Suprapubic skin (tissue), 4 donors: Measurements from ENCODE around the gene GHRH. TPM values are rescaled to one million over a fixed set of nuclear protein-coding genes. Genes with fewer than 3 reads are reported as not detected.

Source experiments
- DNase-seq, 2 donors: peaks; one replicate each; pipeline ENCODE4 v3.0.0-alpha.2; 2019; ENCODE audit warnings: low spot score in 2 of 2
- H3K27ac ChIP-seq: fragments of 200-600 bp; sonication (generic); one replicate; pipeline ENCODE4 v1.5.1; 2019
- H3K27me3 ChIP-seq: fragments of 200-600 bp; sonication (generic); one replicate; pipeline ENCODE4 v1.5.1; 2019
- H3K36me3 ChIP-seq: fragments of 200-600 bp; sonication (generic); one replicate; pipeline ENCODE4 v1.5.1; 2019
- H3K4me1 ChIP-seq: fragments of 200-600 bp; sonication (generic); one replicate; pipeline ENCODE4 v1.5.1; 2019
- H3K4me3 ChIP-seq: fragments of 200-600 bp; sonication (generic); one replicate; pipeline ENCODE4 v1.5.1; 2019; ENCODE audit warnings: mild to moderate bottlenecking
- H3K9me3 ChIP-seq: fragments of 200-600 bp; sonication (generic); one replicate; pipeline ENCODE4 v1.5.1; 2019
- EP300 ChIP-seq: sonication (generic); formaldehyde crosslinking; IDR thresholded peaks from one replicate; pipeline ENCODE4 v1.6.1; 2017; ENCODE audit warnings: antibody characterized with exemption
- POLR2A ChIP-seq, 2 donors: fragments of 450-650 bp; IDR thresholded peaks; one replicate each; pipeline ENCODE4 v1.6.1; 2017; ENCODE audit warnings: antibody characterized with exemption in 2 of 2, mild to moderate bottlenecking in 2 of 2, moderate library complexity in 2 of 2
- POLR2AphosphoS5 ChIP-seq, 3 donors: sonication (generic); formaldehyde crosslinking; IDR thresholded peaks; one replicate each; pipeline ENCODE4 v1.6.1; 2017; ENCODE audit warnings: antibody characterized with exemption in 3 of 3
- WGBS: methylation state at CpG from one replicate; pipeline ENCODE4 v1.1.5; 2018; 5-methylcytosine and 5-hydroxymethylcytosine counted together
- total RNA-seq, 4 donors: library from RNA; depleted of rRNA; stranded (reverse); fragments of >200 nt; gene quantifications; one replicate each; pipeline ENCODE4 v1.1.0, GENCODE V29; 2016
- TF ChIP-seq, protein P1 (sequence below), 2 donors: fragments of 200-600 bp in 1 of 2; fragments of 450-650 bp in 1 of 2; sonication (generic) in 1 of 2; IDR thresholded peaks; one replicate each; pipeline ENCODE4 v1.5.1; 2016 to 2019; ENCODE audit warnings: antibody characterized with exemption in 2 of 2, mild to moderate bottlenecking in 1 of 2, moderate library complexity in 1 of 2

Gene GHRH
- total RNA-seq, 4 donors from 2014 or later = not detected

DNA sequence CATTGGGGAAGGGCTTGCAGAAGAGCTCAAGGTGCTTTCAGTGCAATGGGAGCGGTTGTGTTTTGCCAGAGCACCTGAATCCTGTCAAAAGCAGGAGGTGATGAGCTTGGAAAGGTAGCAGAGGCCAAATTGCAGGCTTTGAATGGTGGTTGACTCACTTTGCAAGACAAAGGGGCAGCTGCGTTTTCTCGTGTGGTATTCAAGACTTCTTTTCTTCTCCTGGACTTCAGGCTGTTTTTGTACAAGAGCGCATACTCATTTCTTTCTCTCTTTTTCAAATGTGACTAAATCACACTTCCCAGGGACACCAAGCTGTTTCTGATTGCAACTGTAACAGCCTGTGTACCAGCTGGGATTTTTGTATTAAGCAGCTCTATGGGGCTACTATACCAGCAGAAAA is 32.3 kb downstream of the GHRH start:
- Histone ChIP-seq H3K36me3 (peaks cover 98% of the 10 kb centered on the region), H3K4me3 (no peak overlapping the region), H3K4me1 (peaks cover 19% of the 10 kb centered on the region), H3K27me3 (no peaks in the 10 kb centered on the region), H3K9me3 (no peaks in the 10 kb centered on the region), H3K27ac (no peak overlapping the region)
- TF ChIP-seq EP300 = no peak
- DNase-seq = peak in 1 of 2 donors; percentile 4
- 90% methylated on average over 4 of the region's 4 CpGs for WGBS

DNA sequence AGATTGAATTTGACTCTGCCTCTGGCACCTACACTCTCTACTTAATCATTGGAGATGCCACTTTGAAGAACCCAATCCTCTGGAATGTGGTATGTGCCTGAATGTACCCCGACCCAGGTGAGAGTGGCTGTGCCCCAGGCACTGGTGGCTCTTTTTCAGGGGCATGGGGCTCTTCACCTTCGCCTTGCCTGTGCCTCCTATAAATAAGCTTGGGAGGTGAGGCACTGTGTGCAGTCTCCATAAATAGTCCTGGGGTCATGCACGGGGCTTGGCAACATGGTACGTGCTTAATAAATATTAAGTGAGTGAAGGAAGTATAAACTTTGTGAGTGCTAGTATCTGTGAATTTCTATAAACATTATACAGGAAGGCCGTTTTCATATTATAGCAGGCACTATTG is 33.0 kb downstream of the GHRH start:
- TF ChIP-seq POLR2A (IDR thresholded peaks at IDR 0.05) = no peak
- no peak for TF ChIP-seq EP300
- TF ChIP-seq POLR2AphosphoS5 (IDR thresholded peaks at IDR 0.05) = no peak
- TF ChIP-seq, protein P1, sequence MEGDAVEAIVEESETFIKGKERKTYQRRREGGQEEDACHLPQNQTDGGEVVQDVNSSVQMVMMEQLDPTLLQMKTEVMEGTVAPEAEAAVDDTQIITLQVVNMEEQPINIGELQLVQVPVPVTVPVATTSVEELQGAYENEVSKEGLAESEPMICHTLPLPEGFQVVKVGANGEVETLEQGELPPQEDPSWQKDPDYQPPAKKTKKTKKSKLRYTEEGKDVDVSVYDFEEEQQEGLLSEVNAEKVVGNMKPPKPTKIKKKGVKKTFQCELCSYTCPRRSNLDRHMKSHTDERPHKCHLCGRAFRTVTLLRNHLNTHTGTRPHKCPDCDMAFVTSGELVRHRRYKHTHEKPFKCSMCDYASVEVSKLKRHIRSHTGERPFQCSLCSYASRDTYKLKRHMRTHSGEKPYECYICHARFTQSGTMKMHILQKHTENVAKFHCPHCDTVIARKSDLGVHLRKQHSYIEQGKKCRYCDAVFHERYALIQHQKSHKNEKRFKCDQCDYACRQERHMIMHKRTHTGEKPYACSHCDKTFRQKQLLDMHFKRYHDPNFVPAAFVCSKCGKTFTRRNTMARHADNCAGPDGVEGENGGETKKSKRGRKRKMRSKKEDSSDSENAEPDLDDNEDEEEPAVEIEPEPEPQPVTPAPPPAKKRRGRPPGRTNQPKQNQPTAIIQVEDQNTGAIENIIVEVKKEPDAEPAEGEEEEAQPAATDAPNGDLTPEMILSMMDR (IDR thresholded peaks at IDR 0.05) = no peak
- H3K27ac ChIP-seq = no peak overlapping the region
- no peaks in the 10 kb centered on the region for H3K27me3 ChIP-seq
- no peak overlapping the region for H3K4me3 ChIP-seq
- H3K4me1 ChIP-seq = peaks cover 19% of the 10 kb centered on the region
- H3K9me3 ChIP-seq = no peaks in the 10 kb centered on the region
- WGBS = 64% methylated on average over 5 of the region's 5 CpGs
- peak in 1 of 2 donors; percentile 35 for DNase-seq
- peaks cover 98% of the 10 kb centered on the region for H3K36me3 ChIP-seq

DNA sequence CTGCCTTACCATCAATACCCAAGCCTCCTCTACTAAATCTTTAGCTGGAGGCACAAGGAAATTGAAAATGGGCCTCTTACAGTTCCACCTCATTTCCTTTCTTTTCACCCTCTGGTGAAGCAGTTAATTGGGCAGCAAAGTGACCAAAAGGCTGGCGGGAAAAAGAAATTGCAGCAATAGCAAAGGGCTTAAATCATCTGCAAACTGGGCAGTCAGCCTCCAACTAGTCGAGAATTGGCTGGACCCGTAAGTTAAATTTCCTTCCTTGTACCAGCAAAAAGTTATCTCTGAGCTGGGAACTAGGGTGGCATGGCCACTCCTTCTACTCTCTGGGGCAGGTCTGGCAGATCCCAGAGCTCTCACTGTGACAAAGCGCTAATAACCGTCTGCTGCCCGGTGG is 33.5 kb downstream of the GHRH start:
- peak in 1 of 2 donors; percentile 23 for DNase-seq
- no peak overlapping the region for H3K4me3 ChIP-seq
- WGBS = 55% methylated on average over 6 of the region's 6 CpGs
- no peaks in the 10 kb centered on the region for H3K9me3 ChIP-seq
- H3K27ac ChIP-seq = no peak overlapping the region
- H3K4me1 ChIP-seq = peaks cover 19% of the 10 kb centered on the region
- peaks cover 97% of the 10 kb centered on the region for H3K36me3 ChIP-seq
- no peaks in the 10 kb centered on the region for H3K27me3 ChIP-seq
- TF ChIP-seq POLR2A (IDR thresholded peaks at IDR 0.05) (no peak), EP300 (no peak), POLR2AphosphoS5 (IDR thresholded peaks at IDR 0.05) (no peak)
- TF ChIP-seq, protein P1 (IDR thresholded peaks at IDR 0.05) = no peak

DNA sequence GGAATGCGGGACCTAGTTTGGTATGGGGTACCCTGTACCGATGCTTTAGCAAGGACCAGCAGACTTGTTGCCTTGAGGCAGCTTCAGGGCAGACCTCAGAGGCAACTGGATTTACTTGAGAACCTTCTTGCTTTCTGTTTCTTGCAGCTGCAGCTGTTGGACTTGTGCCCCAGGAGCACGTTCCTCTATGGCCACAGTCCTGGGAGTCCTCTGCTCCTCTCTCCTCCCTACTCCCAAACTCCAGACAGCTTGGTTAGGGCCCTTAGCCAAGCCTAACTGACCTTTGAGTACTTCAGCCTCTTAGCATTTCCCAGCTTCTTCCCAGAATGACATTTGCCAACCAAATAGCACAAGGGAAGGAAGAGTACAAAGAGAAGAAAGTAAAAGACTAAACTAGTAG is 34.7 kb downstream of the GHRH start:
- H3K4me1 ChIP-seq = peaks cover 19% of the 10 kb centered on the region
- H3K9me3 ChIP-seq = no peaks in the 10 kb centered on the region
- no peaks in the 10 kb centered on the region for H3K27me3 ChIP-seq
- no peak overlapping the region for H3K4me3 ChIP-seq
- peaks cover 87% of the 10 kb centered on the region for H3K36me3 ChIP-seq
- no peak overlapping the region for H3K27ac ChIP-seq
- TF ChIP-seq POLR2A (IDR thresholded peaks at IDR 0.05) = no peak
- TF ChIP-seq POLR2AphosphoS5 (IDR thresholded peaks at IDR 0.05) = no peak
- no peak for TF ChIP-seq EP300
- TF ChIP-seq, protein P1 (IDR thresholded peaks at IDR 0.05) = no peak
- WGBS = 77% methylated on average over 3 of the region's 3 CpGs
- peak in 1 of 2 donors; percentile 57 for DNase-seq

DNA sequence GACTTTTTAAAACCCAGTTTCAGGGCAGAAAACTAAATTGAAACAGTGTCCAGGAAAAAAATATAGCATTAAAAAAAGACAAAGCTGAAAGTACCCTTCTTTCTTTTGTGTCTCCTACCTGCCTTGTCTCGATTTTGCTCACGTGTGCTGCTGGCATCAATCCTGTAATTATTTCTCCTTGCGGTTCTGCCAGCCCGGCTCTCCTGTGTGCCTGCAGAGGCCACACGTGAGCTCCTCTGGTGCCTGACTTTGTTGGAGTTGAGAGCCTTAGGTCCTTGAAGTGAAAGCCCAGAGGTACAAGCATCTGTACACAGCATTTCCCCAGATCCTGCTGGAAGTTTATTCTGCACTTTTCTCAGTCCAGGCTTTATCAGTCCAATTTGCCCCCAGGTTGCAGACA is 36.5 kb downstream of the GHRH start:
- TF ChIP-seq POLR2AphosphoS5 (IDR thresholded peaks at IDR 0.05) (no peak), POLR2A (IDR thresholded peaks at IDR 0.05) (no peak), EP300 (no peak)
- TF ChIP-seq, protein P1 (IDR thresholded peaks at IDR 0.05) = no peak
- peaks cover 22% of the 10 kb centered on the region for H3K4me1 ChIP-seq
- no peaks in the 10 kb centered on the region for H3K9me3 ChIP-seq
- 71% methylated on average over 5 of the region's 5 CpGs for WGBS
- H3K27me3 ChIP-seq = no peaks in the 10 kb centered on the region
- H3K27ac ChIP-seq = no peak overlapping the region
- peaks cover 70% of the 10 kb centered on the region for H3K36me3 ChIP-seq
- H3K4me3 ChIP-seq = no peak overlapping the region
- DNase-seq = peak in 1 of 2 donors; percentile 7

DNA sequence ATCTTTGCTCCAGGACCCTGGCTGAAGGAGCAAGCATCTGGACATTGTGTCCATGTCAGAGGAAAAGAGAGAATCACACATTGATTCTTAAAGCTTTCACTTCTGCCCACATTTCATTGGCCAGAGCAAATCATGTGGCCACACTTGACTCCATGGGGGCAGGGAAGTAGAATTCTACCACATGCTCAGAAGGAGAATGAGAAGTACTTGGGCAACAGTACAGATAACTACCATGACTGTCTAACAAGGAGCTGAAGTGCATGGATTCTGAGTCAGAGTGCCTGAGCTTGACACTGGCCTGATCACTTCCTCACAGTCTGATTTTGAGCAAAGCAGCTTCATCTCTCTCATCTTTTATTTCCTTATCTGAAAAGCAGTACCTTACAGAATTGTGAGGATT is 38.6 kb downstream of the GHRH start:
- DNase-seq = no peak
- Histone ChIP-seq H3K4me1 (peaks cover 18% of the 10 kb centered on the region), H3K27ac (no peak overlapping the region), H3K4me3 (no peak overlapping the region), H3K9me3 (no peaks in the 10 kb centered on the region), H3K27me3 (no peaks in the 10 kb centered on the region), H3K36me3 (peaks cover 54% of the 10 kb centered on the region)
- no peak for TF ChIP-seq EP300
- TF ChIP-seq POLR2AphosphoS5 (IDR thresholded peaks at IDR 0.05) = no peak
- TF ChIP-seq, protein P1 (IDR thresholded peaks at IDR 0.05) = no peak
- no peak for TF ChIP-seq POLR2A (IDR thresholded peaks at IDR 0.05)
